ENCODE results near the gene SORCS2.

- no peak for TF ChIP-seq EZH2phosphoT487 (IDR thresholded peaks at IDR 0.05; ENCODE audit: borderline replicate concordance, low read length)
- TF ChIP-seq CTCF (IDR thresholded peaks at IDR 0.05; ENCODE audit: low read depth, low read length, poor library complexity, severe bottlenecking) = no peak
Observed at GRCh38 chr4:7382634-7383014, 190.3 kb downstream of the SORCS2 start.

All from DOHH2 (cell line).